Natural killer cell (primary cell): ENCODE data around the gene CSH2. TPM values are rescaled to one million over a fixed set of nuclear protein-coding genes. Genes with fewer than 3 reads are reported as not detected.
"Not testable (repeated sequence)": the region's sequence is repeated elsewhere in the genome, so short reads cannot be mapped to it uniquely, and the experiment has no call there.

Experiments used
- ATAC-seq, 3 donors: fragments of 150-1000 bp in 2 of 3; fragments of 200-7000 bp in 1 of 3; cut with Tn5 transposase; 1 replicate in 1 of 3; 2 replicates in 2 of 3; pipeline ENCODE4 v1.10.0; 2021; ENCODE audit warnings: mild to moderate bottlenecking in 2 of 3, moderate library complexity in 2 of 3
- DNase-seq, 2 donors: peaks; one replicate each; pipeline versions ENCODE4 v3.0.0 to v3.0.0-alpha.2; 2013 to 2021; ENCODE audit warnings: mixed read lengths in 1 of 2
- H3K27ac ChIP-seq: one replicate; pipeline ENCODE4 v1.5.1; 2013; ENCODE audit warnings: mild to moderate bottlenecking, low read length
- H3K27me3 ChIP-seq: one replicate; pipeline ENCODE4 v1.6.1; 2013; ENCODE audit warnings: low read length; ENCODE audit not compliant: control insufficient read depth, insufficient read depth
- H3K36me3 ChIP-seq: one replicate; pipeline ENCODE4 v1.6.1; 2013; ENCODE audit warnings: low read length; ENCODE audit not compliant: control insufficient read depth, insufficient read depth
- H3K4me1 ChIP-seq: one replicate; pipeline ENCODE4 v1.6.1; 2013; ENCODE audit warnings: low read length; ENCODE audit not compliant: control insufficient read depth, insufficient read depth
- H3K4me3 ChIP-seq: one replicate; pipeline ENCODE4 v1.5.1; 2013; ENCODE audit warnings: low read length
- H3K9me3 ChIP-seq: one replicate; pipeline ENCODE4 v1.6.1; 2013; ENCODE audit warnings: low read length; ENCODE audit not compliant: control insufficient read depth, insufficient read depth
- H3K27ac Mint-ChIP-seq, 2 donors: one replicate each; pipeline ENCODE4 v1.8.0; 2022; ENCODE audit warnings: mild to moderate bottlenecking in 2 of 2, mixed read lengths in 2 of 2, moderate library complexity in 1 of 2
- H3K27me3 Mint-ChIP-seq, 2 donors: one replicate each; pipeline ENCODE4 v1.8.0; 2022; ENCODE audit warnings: low read depth in 2 of 2, mixed read lengths in 2 of 2
- H3K36me3 Mint-ChIP-seq: one replicate; pipeline ENCODE4 v1.8.0; 2022; ENCODE audit warnings: mixed read lengths
- H3K4me1 Mint-ChIP-seq, 2 donors: one replicate each; pipeline ENCODE4 v1.8.0; 2022; ENCODE audit warnings: mixed read lengths in 2 of 2
- H3K4me3 Mint-ChIP-seq: one replicate; pipeline ENCODE4 v1.8.0; 2022; ENCODE audit warnings: mild to moderate bottlenecking, moderate library complexity, mixed read lengths
- H3K9me3 Mint-ChIP-seq, 2 donors: one replicate each; pipeline ENCODE4 v1.8.0; 2022; ENCODE audit warnings: mixed read lengths in 2 of 2
- CTCF ChIP-seq: fragments of 200-600 bp; IDR thresholded peaks from one replicate; pipeline ENCODE4 v1.8.0; 2022; ENCODE audit warnings: antibody characterized with exemption
- WGBS: methylation state at CpG from one replicate; pipeline ENCODE4 v1.1.7; 2013; ENCODE audit warnings: missing lambda C conversion rate; ENCODE audit not compliant: insufficient coverage; 5-methylcytosine and 5-hydroxymethylcytosine counted together
- intact Hi-C: fragments of 100-400 bp; cut with micrococcal nuclease; formaldehyde crosslinking; loops from one replicate; pipeline ENCODE4 v1.14.2; 2022
- total RNA-seq, 4 donors: library from RNA; stranded (reverse); fragments of 120-200 nt in 1 of 4; gene quantifications; one replicate each; pipeline versions ENCODE4 v1.2.3 to v1.2.4, GENCODE V29; 2013 to 2022

Gene CSH2
- total RNA-seq, 3 donors from 2014 or later (not counting 1 experiment from before 2014, with no cell fraction given) = not detected

GRCh38 chr17:63907161-63907778 lies 33.8 kb upstream of the CSH2 start:
- H3K4me1 ChIP-seq, H3K9me3 Mint-ChIP-seq, H3K4me3 ChIP-seq, H3K27ac Mint-ChIP-seq, H3K36me3 ChIP-seq, H3K36me3 Mint-ChIP-seq, H3K27ac ChIP-seq, H3K27me3 ChIP-seq, H3K4me3 Mint-ChIP-seq, H3K4me1 Mint-ChIP-seq, H3K27me3 Mint-ChIP-seq, intact Hi-C loops, H3K9me3 ChIP-seq: not testable (repeated sequence)
- peak in 2 of 3 donors; percentile 47 to 55 for ATAC-seq
- DNase-seq = peak in 1 of 2 donors; percentile 33
- WGBS = 95% methylated on average over 6 of the region's 12 CpGs

GRCh38 chr17:63904796-63905195 lies 31.3 kb upstream of the CSH2 start:
- H3K36me3 ChIP-seq, H3K27ac Mint-ChIP-seq, H3K4me1 ChIP-seq, ATAC-seq, H3K36me3 Mint-ChIP-seq, intact Hi-C loops, H3K4me1 Mint-ChIP-seq, H3K9me3 Mint-ChIP-seq, DNase-seq, H3K27me3 Mint-ChIP-seq, H3K27me3 ChIP-seq, H3K27ac ChIP-seq, H3K4me3 Mint-ChIP-seq, H3K4me3 ChIP-seq, H3K9me3 ChIP-seq: not testable (repeated sequence)
- 94% methylated on average over 7 of the region's 8 CpGs for WGBS

GRCh38 chr17:63903787-63904201 lies 30.3 kb upstream of the CSH2 start:
- ATAC-seq (peak; percentile 62 to 80 (median 73)), DNase-seq (peak in 1 of 2 donors; percentile 56)
- H3K4me3 Mint-ChIP-seq, H3K36me3 ChIP-seq, H3K36me3 Mint-ChIP-seq, H3K27ac ChIP-seq, H3K27me3 ChIP-seq, H3K4me1 Mint-ChIP-seq, H3K4me1 ChIP-seq, H3K9me3 Mint-ChIP-seq, H3K27ac Mint-ChIP-seq, intact Hi-C loops, H3K9me3 ChIP-seq, H3K27me3 Mint-ChIP-seq, H3K4me3 ChIP-seq: not testable (repeated sequence)
- 25% methylated on average over 5 of the region's 5 CpGs for WGBS
- peak; percentile 57 for TF ChIP-seq CTCF

GRCh38 chr17:63901971-63902370 lies 28.5 kb upstream of the CSH2 start:
- ATAC-seq, DNase-seq, H3K36me3 Mint-ChIP-seq, H3K4me3 Mint-ChIP-seq, H3K36me3 ChIP-seq, H3K27me3 ChIP-seq, H3K4me3 ChIP-seq, H3K4me1 ChIP-seq, H3K27ac Mint-ChIP-seq, H3K27ac ChIP-seq, H3K9me3 ChIP-seq, intact Hi-C loops, H3K9me3 Mint-ChIP-seq, H3K27me3 Mint-ChIP-seq, H3K4me1 Mint-ChIP-seq: not testable (repeated sequence)
- WGBS = 89% methylated on average over 2 of the region's 2 CpGs

- 70% methylated on average over 6 of the region's 6 CpGs for WGBS
These were observed 25.7 kb upstream of the CSH2 start for GRCh38 chr17:63898899-63899798.

GRCh38 chr17:63896524-63897354 lies 23.3 kb upstream of the CSH2 start, which contains the start of gene CSH1:
CSH1 (minus strand) TSS chr17:63896574; CDS start chr17:63896511, 63 bp downstream.
- H3K4me1 ChIP-seq, H3K4me3 Mint-ChIP-seq, H3K36me3 Mint-ChIP-seq, ATAC-seq, H3K4me3 ChIP-seq, H3K27me3 Mint-ChIP-seq, H3K4me1 Mint-ChIP-seq, H3K27me3 ChIP-seq, intact Hi-C loops, H3K27ac ChIP-seq, H3K9me3 Mint-ChIP-seq, H3K27ac Mint-ChIP-seq, H3K9me3 ChIP-seq, DNase-seq, H3K36me3 ChIP-seq: not testable (repeated sequence)
- WGBS = 97% methylated on average over 4 of the region's 14 CpGs

More at GRCh38 chr17:63898899-63899798, 25.7 kb upstream of the CSH2 start:
- H3K27me3 ChIP-seq, H3K4me3 ChIP-seq, H3K4me3 Mint-ChIP-seq, H3K4me1 Mint-ChIP-seq, H3K36me3 ChIP-seq, H3K9me3 ChIP-seq, ATAC-seq, H3K27me3 Mint-ChIP-seq, H3K27ac Mint-ChIP-seq, H3K36me3 Mint-ChIP-seq, H3K27ac ChIP-seq, H3K4me1 ChIP-seq, intact Hi-C loops, H3K9me3 Mint-ChIP-seq: not testable (repeated sequence)
- DNase-seq = peak in 1 of 2 donors; percentile 56
